Neural cell (in vitro differentiated cells): ENCODE measurements around the gene NEK10.

Experiments
- CTCF ChIP-seq: fragments of 450-650 bp; IDR thresholded peaks from 2 replicates; pipeline ENCODE4 v1.5.1; 2014; ENCODE audit warnings: antibody characterized with exemption, mild to moderate bottlenecking, moderate library complexity; ENCODE audit not compliant: poor library complexity, severe bottlenecking
- EZH2 ChIP-seq: fragments of 200-600, 300-800 bp; shearing (Covaris generic), sonication (generic); IDR thresholded peaks from 2 replicates; pipeline ENCODE4 v1.6.1; 2014; ENCODE audit warnings: antibody characterized with exemption, low read length, borderline replicate concordance, mild to moderate bottlenecking; ENCODE audit not compliant: insufficient read depth, poor library complexity, severe bottlenecking

GRCh38 chr3:27415202-27415601, 46.0 kb upstream of the NEK10 start:
- TF ChIP-seq CTCF (no peak), EZH2 (no peak)
